ENCODE data around the gene DPH1.
A peak's percentile ranks its signal among the peaks of the same experiment; 100 is the strongest.

The DPH1 gene

DNA sequence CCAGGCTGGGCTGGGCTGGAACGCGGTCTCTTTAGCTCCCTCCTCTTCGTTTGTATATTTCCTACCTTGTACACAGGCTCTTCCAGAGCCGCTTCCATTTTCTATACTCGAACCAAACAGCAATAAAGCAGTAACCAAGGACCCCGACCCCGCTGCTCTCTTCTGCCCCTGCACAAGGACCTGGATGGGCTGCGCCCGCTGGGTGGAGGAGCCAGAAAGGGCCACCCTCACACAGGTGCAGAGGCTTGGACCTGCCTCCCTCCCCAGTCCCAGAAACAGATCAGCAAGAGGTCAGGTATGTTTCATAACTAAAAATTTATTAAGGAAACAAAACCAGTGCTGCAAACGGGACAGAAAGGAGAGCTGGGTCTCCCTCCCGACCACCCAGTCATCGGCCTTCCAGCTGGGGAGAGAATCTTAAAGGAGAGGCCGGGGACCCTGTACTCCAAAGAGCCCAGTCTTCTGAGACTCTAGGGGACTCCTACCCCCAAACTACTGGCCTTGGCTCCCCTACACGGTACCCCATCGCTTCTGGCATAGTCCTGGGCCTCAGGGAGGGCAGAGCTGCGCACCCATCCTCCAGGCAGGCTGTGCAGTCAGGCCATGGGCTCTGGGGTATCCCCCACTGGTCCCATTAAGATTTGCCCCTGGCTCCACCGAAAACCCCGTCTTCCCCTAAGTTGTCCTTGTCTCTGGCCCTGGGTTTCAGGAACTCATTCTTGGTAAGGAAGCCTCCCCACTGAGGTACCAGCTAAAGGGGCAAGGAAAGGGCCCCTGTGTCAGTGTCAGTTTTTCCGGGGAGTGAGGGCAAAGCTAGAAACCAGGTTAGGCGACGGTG is 29.8 kb downstream of the DPH1 start:
- DNase-seq (ENCODE audit: insufficient read length, low spot score) = no peak
- no peak for FAIRE-seq

- no peak for FAIRE-seq
Measured at GRCh38 chr17:2060385-2060658, 30.4 kb downstream of the DPH1 start.

GRCh38 chr17:2060681-2061440 is 30.9 kb downstream of the DPH1 start:
- FAIRE-seq = no peak

More at GRCh38 chr17:2060385-2060658, 30.4 kb downstream of the DPH1 start:
- DNase-seq (ENCODE audit: insufficient read length, low spot score) = no peak

GRCh38 chr17:2061441-2061958 is 31.5 kb downstream of the DPH1 start:
- DNase-seq (ENCODE audit: insufficient read length, low spot score) (no peak), FAIRE-seq (no peak)

More at GRCh38 chr17:2060681-2061440, 30.9 kb downstream of the DPH1 start:
- no peak for DNase-seq (ENCODE audit: insufficient read length, low spot score)

- DNase-seq (ENCODE audit: insufficient read length, low spot score) = no peak
- FAIRE-seq = no peak
Measured at GRCh38 chr17:2062571-2063183, 32.7 kb downstream of the DPH1 start.

DNA sequence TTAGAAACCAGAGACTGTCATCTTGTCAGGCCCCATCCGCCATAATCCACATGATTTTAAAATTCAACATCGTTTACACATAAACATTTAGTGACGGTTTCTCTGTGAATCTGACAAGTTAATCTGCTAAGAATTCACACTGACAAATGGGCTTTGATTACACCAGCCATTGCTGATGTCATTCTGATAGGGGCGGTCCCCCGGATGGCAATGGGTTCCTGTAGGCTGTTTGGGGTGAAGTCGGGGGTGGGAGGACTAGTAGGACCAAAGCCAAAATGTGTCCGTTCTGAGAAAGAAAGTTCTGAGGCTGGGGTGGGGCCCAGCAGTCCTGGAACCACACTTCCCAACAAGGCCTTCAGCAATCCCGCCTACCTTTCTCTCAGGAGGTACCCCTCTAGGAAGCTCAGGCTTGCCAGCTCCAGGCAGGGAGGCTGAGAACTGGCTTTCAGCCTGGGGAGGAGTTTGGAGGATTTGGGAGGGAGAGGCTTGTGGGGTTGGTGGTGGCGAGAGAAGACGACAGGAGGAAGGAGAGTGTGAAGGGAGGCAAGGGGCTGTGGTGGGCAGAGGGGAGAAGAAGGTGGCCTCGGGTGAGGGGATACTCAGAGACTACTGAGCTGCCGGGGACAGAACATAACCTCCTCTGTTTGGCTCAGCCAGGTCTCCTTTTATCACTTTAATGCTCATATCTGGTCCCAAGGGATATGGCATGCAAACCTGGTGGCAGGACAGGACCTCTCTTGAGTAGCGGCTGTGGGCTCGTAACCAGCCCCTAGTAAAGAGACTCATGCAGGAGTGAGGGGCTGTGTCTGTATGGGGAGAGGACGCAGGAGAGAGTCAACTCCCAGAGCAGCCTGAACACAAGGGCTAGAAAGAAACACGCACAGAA is 33.6 kb downstream of the DPH1 start:
- FAIRE-seq = peak; percentile 40
- no peak for DNase-seq (ENCODE audit: insufficient read length, low spot score)

GRCh38 chr17:2064147-2064489 is 34.2 kb downstream of the DPH1 start:
- DNase-seq (ENCODE audit: insufficient read length, low spot score) (no peak), FAIRE-seq (peak; percentile 85)

DNA sequence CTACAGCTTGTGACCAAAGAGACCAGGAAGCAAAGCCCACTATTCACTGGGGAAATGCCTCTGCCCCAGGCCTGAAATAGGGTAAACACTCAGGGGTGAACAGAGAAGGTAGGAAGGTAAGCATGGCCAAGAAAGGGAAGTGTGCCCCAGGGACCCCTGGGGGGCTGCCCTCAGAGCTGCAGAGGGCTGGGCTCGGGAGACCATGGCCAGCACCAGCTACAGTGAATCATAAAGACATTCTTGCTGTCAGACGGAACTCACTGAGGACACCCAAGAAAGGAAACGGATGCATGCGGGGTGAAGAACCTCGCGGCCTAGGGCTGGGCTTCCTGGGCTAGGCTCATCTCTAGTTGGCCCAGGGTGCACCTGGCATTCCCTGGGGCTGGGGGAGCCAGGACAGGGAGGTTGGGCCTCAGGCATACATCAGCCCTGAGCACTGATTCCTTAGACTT is 34.6 kb downstream of the DPH1 start:
- peak; percentile 89 for FAIRE-seq

DNA sequence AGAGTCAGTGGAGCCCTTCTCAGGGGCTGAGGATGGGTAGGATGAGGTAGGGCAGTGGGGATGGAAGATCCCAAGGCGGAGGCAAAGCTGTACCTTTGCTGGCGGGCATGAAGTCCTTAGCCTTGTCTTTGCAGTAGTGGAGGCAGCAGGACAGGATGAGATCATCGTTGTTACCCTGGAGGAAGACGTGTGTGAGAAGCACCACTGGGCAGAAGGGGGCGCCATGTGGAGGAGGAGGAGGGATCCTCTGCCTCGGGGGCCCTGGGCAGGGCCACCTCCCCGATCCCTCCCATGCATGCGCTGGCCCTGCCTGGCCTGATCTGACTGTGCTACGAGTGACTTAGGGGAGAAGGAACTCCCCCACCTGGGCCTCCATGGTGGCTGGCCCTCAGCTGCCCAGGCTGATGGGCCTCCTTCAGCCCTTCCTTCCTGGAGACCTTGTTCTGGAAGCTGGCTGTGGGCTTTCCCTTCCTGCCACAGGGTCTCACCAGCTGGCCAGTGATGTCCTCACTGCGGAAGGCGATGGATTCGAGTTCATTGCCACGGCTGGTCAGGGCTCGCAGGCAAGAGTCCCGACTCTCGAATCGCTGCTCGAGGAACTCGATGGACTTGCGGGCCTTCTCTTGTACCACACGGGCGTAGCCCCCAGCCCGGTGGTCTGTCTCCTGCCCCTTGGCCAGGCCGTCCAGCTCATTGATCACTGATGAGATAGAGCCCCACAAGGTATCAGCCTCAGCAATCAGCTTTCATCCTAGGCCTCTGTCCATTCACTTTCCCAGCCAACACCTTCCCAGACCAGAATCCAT is 35.2 kb downstream of the DPH1 start:
- no peak for FAIRE-seq
- DNase-seq (ENCODE audit: insufficient read length, low spot score) = peak; percentile 46

More for the DNA sequence above, 34.6 kb downstream of the DPH1 start:
- DNase-seq (ENCODE audit: insufficient read length, low spot score) = no peak

GRCh38 chr17:2065949-2066400 is 36.0 kb downstream of the DPH1 start:
- FAIRE-seq = no peak
- DNase-seq (ENCODE audit: insufficient read length, low spot score) = no peak

DNA sequence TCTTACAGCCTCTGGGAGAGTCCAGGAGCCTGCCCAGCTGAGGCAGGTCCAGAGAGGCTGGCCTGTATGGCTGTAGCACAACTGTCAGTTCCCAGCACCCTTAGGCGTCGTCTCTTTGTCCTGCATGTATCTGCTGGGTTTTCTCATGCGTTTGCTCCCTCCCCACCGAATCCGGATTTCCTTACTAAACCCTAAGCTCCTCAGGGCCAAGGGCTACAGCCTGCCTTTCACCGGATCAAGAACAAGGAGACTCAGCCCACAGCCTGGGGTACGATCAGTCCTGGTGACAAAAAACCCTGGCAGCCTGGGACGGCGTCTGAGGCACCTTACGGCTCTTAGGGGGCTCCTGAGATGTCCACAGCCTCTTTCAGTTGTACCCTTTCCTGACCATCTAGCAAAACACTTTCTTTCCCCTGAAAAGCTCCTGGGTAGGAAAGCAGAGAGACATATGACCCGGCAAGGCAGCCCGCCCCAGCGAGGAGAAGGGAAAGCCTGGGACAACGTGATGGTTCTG is 37.2 kb downstream of the DPH1 start:
- DNase-seq (ENCODE audit: insufficient read length, low spot score) (no peak), FAIRE-seq (no peak)

DNA sequence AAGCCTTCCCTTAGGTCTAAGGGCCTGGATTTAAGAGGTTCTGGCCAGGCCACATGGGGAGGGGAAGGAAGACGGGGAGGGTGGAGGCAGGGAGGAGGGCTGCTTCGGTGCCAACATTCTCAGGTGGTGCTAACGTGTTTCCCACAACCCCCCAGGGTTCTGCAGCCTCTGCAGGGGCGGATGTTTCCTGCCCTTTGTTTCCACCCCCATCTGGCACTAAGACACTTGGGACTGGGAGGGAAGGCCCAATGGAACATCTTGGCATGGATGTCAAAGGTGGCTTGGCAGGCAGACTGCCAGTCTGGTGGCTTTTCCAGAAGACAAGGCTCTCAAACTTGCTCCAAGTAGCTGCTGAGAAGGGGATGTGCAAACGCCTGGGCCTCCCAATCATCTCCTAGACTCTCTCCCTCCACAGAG is 37.7 kb downstream of the DPH1 start:
- no peak for FAIRE-seq

DNA sequence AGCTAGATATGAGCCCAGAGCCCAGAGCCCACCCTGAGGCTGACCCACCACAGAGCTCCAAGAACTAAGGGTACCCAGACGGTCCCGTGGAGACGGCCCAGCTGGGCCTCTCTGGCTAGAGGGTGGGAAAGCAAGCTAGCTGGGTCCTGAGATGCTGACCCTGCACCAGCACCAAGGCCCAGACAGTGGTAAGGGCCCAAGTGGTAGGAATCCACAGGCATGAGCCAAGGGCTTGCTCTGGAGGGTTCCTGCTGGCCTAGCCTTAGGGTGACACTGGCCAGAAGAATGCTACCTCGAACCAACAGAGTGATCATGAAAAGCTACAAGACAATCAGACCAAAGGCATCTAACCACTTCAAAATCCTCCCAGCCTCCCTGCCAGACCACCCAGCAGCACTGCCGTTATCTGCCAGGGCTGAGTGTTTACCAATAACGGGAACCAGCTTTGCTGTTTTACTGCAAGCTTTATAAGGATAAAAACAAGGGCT is 38.1 kb downstream of the DPH1 start:
- peak; percentile 18 for FAIRE-seq
- DNase-seq (ENCODE audit: insufficient read length, low spot score) = no peak

More for the DNA sequence above, 37.7 kb downstream of the DPH1 start:
- DNase-seq (ENCODE audit: insufficient read length, low spot score) = no peak

GRCh38 chr17:2068519-2069051 is 38.6 kb downstream of the DPH1 start:
- FAIRE-seq (peak; percentile 47), DNase-seq (ENCODE audit: insufficient read length, low spot score) (no peak)

GRCh38 chr17:2070241-2071023 is 40.5 kb downstream of the DPH1 start:
- DNase-seq (ENCODE audit: insufficient read length, low spot score) = peak; percentile 78

DNA sequence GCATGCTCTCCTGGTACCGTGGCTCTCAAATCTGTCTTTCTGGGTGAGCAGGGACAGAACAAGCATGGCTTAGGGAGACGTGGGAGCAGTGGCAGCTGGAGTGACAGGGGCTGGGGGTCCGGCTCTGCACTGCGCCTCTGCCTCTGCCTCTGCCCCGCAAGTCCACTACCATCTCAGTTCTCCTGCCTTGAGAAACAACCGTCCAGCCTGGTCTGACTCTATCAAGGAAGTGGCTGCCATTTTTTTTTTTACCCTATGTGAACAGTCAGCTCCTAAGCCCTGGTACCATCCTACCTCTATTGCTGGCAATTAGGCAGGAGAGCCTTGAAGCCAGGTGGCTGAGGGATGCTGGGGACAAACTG is 41.1 kb downstream of the DPH1 start:
- no peak for FAIRE-seq
- no peak for DNase-seq (ENCODE audit: insufficient read length, low spot score)

More at GRCh38 chr17:2070241-2071023, 40.5 kb downstream of the DPH1 start:
- peak; percentile 96 for FAIRE-seq

DNA sequence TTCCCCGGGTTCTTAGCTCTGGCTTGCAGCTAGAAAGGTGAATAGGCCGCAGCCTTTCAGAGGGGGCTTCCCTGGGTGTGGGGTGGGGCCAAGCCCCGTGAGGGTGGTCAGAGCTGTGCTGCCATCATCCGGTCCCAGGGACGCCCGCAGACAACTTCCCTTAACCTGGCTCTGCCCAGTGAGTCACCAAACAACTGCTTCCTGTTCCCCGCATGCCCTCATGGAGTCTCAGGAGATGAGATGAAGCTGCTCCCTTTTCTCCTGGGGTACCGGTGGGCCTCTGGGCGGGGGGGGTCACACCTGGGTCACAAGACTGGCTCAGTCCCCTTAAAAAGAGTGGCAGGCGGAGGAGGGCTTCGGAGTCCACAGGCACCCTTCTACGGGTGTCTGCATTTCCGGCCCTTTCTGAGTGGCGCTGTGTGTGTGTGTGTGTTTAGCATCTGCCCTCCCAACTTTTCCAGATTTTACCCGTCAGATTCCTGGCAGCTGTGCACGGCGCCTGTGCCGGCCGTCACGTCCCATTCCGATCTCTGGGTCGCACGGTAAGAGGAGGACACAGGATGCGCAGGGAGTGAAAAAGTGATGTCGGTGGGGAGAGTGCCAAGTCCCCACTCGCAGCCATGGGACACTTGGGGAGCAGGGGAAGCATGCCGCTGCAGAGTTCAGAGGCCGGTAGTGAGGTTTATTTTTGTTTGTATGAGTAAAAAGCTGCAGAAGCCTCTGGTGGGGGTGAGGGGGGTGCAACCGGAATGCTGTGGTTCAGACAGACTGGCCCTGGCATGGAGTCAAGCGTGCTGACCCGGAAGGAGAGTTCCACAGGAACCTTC is 41.7 kb downstream of the DPH1 start:
- FAIRE-seq (no peak), DNase-seq (ENCODE audit: insufficient read length, low spot score) (no peak)

All from GM19239 (cell line).